K562 (cell line): ENCODE measurements around the gene BANF2.

Source experiments
- ASH1L ChIP-seq: fragments of 450-650 bp; IDR thresholded peaks from 2 replicates; pipeline ENCODE4 v1.6.1; 2018; ENCODE audit warnings: borderline replicate concordance, mild to moderate bottlenecking, low read depth; ENCODE audit not compliant: partially characterized antibody
- BRD4 ChIP-seq: fragments of 200-600 bp; sonication (generic); IDR thresholded peaks from 2 replicates; pipeline ENCODE4 v1.6.1; 2017; ENCODE audit warnings: inconsistent platforms
- NFYB ChIP-seq: IDR thresholded peaks from 2 replicates; pipeline ENCODE4 v1.6.1; 2011; ENCODE audit warnings: mild to moderate bottlenecking, moderate library complexity; ENCODE audit not compliant: insufficient read length; ENCODE audit errors: extremely low read depth
- POLR2A ChIP-seq: fragments of 450-650 bp; conservative IDR thresholded peaks from 2 replicates; pipeline ENCODE4 v1.6.1; 2016
- SP2 ChIP-seq: IDR thresholded peaks from 2 replicates; pipeline ENCODE4 v1.6.1; 2011; ENCODE audit warnings: mild to moderate bottlenecking, low read depth, low read length, moderate library complexity; ENCODE audit not compliant: poor library complexity, severe bottlenecking; ENCODE audit errors: extremely low read depth
- TF ChIP-seq, protein P1 (sequence below): fragments of 150-350 bp; conservative IDR thresholded peaks from 2 replicates; pipeline ENCODE4 v1.6.1; 2014; ENCODE audit warnings: low read length
- TF ChIP-seq, protein P2 (sequence below): fragments of 250-450 bp; sonication (Bioruptor Pico); IDR thresholded peaks from 2 replicates; pipeline ENCODE4 v1.4.0; 2020; ENCODE audit warnings: mild to moderate bottlenecking, moderate library complexity

DNA sequence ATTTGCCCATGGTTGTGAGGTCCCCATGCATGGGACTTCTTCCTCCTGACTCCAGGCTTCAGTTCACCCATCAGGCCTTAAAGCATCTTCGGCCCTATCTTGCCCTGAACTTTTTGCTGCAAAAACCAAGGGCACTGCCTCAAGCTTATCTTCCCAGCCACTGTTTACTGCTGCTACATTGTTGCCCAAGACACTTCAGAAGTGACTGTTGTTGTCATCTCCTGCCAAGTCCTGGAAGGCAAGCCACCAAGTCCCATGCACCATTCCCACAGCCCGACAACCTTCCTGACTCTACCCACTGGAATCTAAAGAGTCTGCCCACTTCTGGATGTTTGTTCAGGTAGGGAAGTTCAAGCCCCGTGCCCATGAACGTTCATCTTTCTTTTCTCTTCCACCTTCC is 12.4 kb downstream of the BANF2 start:
- TF ChIP-seq, protein P1, sequence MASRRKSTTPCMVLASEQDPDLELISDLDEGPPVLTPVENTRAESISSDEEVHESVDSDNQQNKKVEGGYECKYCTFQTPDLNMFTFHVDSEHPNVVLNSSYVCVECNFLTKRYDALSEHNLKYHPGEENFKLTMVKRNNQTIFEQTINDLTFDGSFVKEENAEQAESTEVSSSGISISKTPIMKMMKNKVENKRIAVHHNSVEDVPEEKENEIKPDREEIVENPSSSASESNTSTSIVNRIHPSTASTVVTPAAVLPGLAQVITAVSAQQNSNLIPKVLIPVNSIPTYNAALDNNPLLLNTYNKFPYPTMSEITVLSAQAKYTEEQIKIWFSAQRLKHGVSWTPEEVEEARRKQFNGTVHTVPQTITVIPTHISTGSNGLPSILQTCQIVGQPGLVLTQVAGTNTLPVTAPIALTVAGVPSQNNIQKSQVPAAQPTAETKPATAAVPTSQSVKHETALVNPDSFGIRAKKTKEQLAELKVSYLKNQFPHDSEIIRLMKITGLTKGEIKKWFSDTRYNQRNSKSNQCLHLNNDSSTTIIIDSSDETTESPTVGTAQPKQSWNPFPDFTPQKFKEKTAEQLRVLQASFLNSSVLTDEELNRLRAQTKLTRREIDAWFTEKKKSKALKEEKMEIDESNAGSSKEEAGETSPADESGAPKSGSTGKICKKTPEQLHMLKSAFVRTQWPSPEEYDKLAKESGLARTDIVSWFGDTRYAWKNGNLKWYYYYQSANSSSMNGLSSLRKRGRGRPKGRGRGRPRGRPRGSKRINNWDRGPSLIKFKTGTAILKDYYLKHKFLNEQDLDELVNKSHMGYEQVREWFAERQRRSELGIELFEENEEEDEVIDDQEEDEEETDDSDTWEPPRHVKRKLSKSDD: no peak
- no peak for TF ChIP-seq BRD4
- TF ChIP-seq NFYB: no peak
- TF ChIP-seq POLR2A: no peak
- TF ChIP-seq ASH1L: no peak
- no peak for TF ChIP-seq SP2
- TF ChIP-seq, protein P2, sequence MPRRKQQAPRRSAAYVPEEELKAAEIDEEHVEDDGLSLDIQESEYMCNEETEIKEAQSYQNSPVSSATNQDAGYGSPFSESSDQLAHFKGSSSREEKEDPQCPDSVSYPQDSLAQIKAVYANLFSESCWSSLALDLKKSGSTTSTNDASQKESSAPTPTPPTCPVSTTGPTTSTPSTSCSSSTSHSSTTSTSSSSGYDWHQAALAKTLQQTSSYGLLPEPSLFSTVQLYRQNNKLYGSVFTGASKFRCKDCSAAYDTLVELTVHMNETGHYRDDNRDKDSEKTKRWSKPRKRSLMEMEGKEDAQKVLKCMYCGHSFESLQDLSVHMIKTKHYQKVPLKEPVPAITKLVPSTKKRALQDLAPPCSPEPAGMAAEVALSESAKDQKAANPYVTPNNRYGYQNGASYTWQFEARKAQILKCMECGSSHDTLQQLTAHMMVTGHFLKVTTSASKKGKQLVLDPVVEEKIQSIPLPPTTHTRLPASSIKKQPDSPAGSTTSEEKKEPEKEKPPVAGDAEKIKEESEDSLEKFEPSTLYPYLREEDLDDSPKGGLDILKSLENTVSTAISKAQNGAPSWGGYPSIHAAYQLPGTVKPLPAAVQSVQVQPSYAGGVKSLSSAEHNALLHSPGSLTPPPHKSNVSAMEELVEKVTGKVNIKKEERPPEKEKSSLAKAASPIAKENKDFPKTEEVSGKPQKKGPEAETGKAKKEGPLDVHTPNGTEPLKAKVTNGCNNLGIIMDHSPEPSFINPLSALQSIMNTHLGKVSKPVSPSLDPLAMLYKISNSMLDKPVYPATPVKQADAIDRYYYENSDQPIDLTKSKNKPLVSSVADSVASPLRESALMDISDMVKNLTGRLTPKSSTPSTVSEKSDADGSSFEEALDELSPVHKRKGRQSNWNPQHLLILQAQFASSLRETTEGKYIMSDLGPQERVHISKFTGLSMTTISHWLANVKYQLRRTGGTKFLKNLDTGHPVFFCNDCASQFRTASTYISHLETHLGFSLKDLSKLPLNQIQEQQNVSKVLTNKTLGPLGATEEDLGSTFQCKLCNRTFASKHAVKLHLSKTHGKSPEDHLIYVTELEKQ (CRISPR knock-in tag): no peak
